Activated naive CD4-positive, alpha-beta T cell treated with anti-CD3 and anti-CD28 coated beads, Interleukin-2, amount 50 U/mL, for 16 hours (primary cell): ENCODE measurements around the gene HMG20A.
"Not testable (repeated sequence)": the region's sequence is repeated elsewhere in the genome, so short reads cannot be mapped to it uniquely, and the experiment has no call there.

Experiments used
- DNase-seq: peaks from one replicate; pipeline ENCODE4 v3.0.0-alpha.2; 2020

HMG20A gene

GRCh38 chr15:77420610-77421369 lies at the start of gene HMG20A:
HMG20A (plus strand) TSS chr15:77420888; CDS start chr15:77458408, 37,520 bp downstream.
- DNase-seq = peak; percentile 56

- no peak for DNase-seq
Measured at GRCh38 chr15:77371850-77372563, 48.7 kb upstream of the HMG20A start.

- DNase-seq = no peak
Measured at GRCh38 chr15:77373441-77373840, 47.2 kb upstream of the HMG20A start.

- DNase-seq = no peak
Measured at GRCh38 chr15:77375133-77375532, 45.6 kb upstream of the HMG20A start.

GRCh38 chr15:77376770-77377169 lies 43.9 kb upstream of the HMG20A start:
- no peak for DNase-seq

GRCh38 chr15:77380033-77380432 lies 40.7 kb upstream of the HMG20A start:
- no peak for DNase-seq

GRCh38 chr15:77384086-77384485 lies 36.6 kb upstream of the HMG20A start:
- DNase-seq = no peak

GRCh38 chr15:77384589-77385359 lies 35.9 kb upstream of the HMG20A start:
- no peak for DNase-seq

GRCh38 chr15:77386626-77387025 lies 34.1 kb upstream of the HMG20A start:
- no peak for DNase-seq

GRCh38 chr15:77387365-77388105 lies 33.2 kb upstream of the HMG20A start:
- no peak for DNase-seq

GRCh38 chr15:77391372-77391951 lies 29.2 kb upstream of the HMG20A start:
- DNase-seq = no peak

GRCh38 chr15:77392762-77393470 lies 27.8 kb upstream of the HMG20A start:
- no peak for DNase-seq

- DNase-seq = no peak
Measured at GRCh38 chr15:77393471-77393840, 27.2 kb upstream of the HMG20A start.

GRCh38 chr15:77395013-77395774 lies 25.5 kb upstream of the HMG20A start:
- no peak for DNase-seq

- DNase-seq = no peak
Measured at GRCh38 chr15:77396692-77397091, 24.0 kb upstream of the HMG20A start.

GRCh38 chr15:77398927-77399326 lies 21.8 kb upstream of the HMG20A start:
- no peak for DNase-seq

- no peak for DNase-seq
Measured at GRCh38 chr15:77400258-77400657, 20.4 kb upstream of the HMG20A start.

GRCh38 chr15:77402740-77403379 lies 17.8 kb upstream of the HMG20A start:
- no peak for DNase-seq

- DNase-seq = not testable (repeated sequence)
Measured at GRCh38 chr15:77406173-77406759, 14.4 kb upstream of the HMG20A start.

GRCh38 chr15:77406846-77407245 lies 13.8 kb upstream of the HMG20A start:
- no peak for DNase-seq
